WERI-Rb-1 (cell line): Measurements from ENCODE around the gene DNAAF5.
"Not testable (repeated sequence)": the region's sequence is repeated elsewhere in the genome, so short reads cannot be mapped to it uniquely, and the experiment has no call there.

Experiments
- DNase-seq: peaks from one replicate; pipeline ENCODE4 v3.0.0-alpha.2; 2020
- H3K27ac ChIP-seq: fragments of 250-450 bp; sonication (Bioruptor Pico); 2 replicates; pipeline ENCODE4 v1.5.1; 2020; ENCODE audit warnings: mild to moderate bottlenecking, moderate library complexity
- H3K27me3 ChIP-seq: fragments of 250-450 bp; sonication (Bioruptor Pico); 2 replicates; pipeline ENCODE4 v1.5.1; 2021; ENCODE audit warnings: mild to moderate bottlenecking, low read depth, moderate library complexity; ENCODE audit not compliant: insufficient read depth, severe bottlenecking
- H3K36me3 ChIP-seq: fragments of 250-450 bp; sonication (Bioruptor Pico); 2 replicates; pipeline ENCODE4 v1.5.1; 2020; ENCODE audit warnings: mild to moderate bottlenecking, moderate library complexity
- H3K4me3 ChIP-seq: 2 replicates; pipeline ENCODE4 v1.5.1; 2011; ENCODE audit warnings: low read depth, mild to moderate bottlenecking, control low read depth, low read length
- H3K9me3 ChIP-seq: fragments of 250-450 bp; sonication (Bioruptor Pico); 2 replicates; pipeline ENCODE4 v1.5.1; 2021; ENCODE audit warnings: mild to moderate bottlenecking, moderate library complexity; ENCODE audit not compliant: severe bottlenecking
- CTCF ChIP-seq: IDR thresholded peaks from 2 replicates; pipeline ENCODE4 v1.5.1; 2011; ENCODE audit warnings: low read depth, mild to moderate bottlenecking, control low read depth, inconsistent platforms, low read length

The DNAAF5 gene

DNA sequence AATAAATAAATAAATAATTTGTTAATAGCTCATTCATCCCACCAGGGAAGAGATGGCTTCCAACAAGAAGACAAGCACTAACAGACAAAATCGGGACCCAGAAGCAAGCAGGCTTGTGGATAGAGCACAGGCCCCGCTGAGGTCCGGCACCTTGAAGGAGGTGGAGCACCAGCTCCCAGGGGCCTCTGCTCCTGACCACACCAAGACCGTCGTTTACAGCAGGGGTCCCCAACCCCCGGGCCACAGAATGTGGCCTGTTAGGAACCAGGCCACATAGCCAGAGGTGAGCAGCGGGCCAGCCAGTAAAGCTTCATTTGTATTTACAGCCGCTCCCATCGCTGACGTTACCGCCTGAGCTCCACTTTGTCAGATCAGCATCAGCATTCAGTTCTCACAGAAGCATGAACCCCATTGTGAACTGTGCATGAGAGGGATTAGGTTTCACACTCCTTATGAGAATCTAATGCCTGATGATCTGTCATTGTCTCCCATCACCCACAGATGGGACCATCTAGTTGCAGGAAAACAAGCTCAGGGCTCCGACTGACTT lies 72.5 kb downstream of the DNAAF5 start:
- no peaks in the 10 kb centered on the region for H3K27me3 ChIP-seq
- DNase-seq, result no peak
- peaks cover 2% of the 10 kb centered on the region for H3K9me3 ChIP-seq
- H3K36me3 ChIP-seq, result no peaks in the 10 kb centered on the region
- no peak overlapping the region for H3K4me3 ChIP-seq
- H3K27ac ChIP-seq, result no peak overlapping the region
- no peak for TF ChIP-seq CTCF

GRCh38 chr7:800692-801091 lies 74.2 kb downstream of the DNAAF5 start:
- Histone ChIP-seq H3K4me3 (no peak overlapping the region), H3K27ac (no peak overlapping the region), H3K27me3 (no peaks in the 10 kb centered on the region), H3K9me3 (peaks cover 2% of the 10 kb centered on the region), H3K36me3 (no peaks in the 10 kb centered on the region)
- DNase-seq, result no peak
- no peak for TF ChIP-seq CTCF

- H3K27me3 ChIP-seq, H3K36me3 ChIP-seq, H3K4me3 ChIP-seq, H3K9me3 ChIP-seq, DNase-seq: not testable (repeated sequence)
- peak overlapping the region; percentile 56; the same call in 1 of the 2 replicates for H3K27ac ChIP-seq
These were observed 74.9 kb downstream of the DNAAF5 start for GRCh38 chr7:801351-801750.

DNA sequence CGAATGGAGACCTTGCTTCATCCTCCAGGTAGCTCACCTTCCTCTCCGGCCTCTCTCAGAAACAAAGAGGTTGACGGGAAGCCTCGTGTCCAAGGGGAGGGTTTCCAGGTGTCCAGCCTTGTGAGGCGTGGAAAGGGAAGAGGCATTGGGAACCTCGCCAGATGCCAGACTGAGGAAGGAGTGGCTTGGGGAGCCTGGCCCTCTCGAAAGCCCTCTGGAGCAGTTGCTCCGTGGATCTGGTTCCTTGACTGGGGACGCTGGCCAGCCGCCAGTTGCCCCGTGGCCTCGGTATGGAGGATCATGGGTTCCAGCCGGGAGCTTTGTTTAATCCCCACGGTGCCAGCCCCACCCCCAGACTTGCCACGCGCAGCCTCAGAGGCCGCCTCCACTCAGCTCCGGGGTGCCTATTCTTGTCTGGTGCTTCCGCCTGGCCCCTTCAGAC lies 75.5 kb downstream of the DNAAF5 start:
- H3K27ac ChIP-seq, result peak overlapping the region; percentile 56
- peak; percentile 65 for DNase-seq
- no peaks in the 10 kb centered on the region for H3K36me3 ChIP-seq
- no peaks in the 10 kb centered on the region for H3K27me3 ChIP-seq
- no peak for TF ChIP-seq CTCF
- no peak overlapping the region for H3K4me3 ChIP-seq
- H3K9me3 ChIP-seq, result peaks cover 2% of the 10 kb centered on the region

DNA sequence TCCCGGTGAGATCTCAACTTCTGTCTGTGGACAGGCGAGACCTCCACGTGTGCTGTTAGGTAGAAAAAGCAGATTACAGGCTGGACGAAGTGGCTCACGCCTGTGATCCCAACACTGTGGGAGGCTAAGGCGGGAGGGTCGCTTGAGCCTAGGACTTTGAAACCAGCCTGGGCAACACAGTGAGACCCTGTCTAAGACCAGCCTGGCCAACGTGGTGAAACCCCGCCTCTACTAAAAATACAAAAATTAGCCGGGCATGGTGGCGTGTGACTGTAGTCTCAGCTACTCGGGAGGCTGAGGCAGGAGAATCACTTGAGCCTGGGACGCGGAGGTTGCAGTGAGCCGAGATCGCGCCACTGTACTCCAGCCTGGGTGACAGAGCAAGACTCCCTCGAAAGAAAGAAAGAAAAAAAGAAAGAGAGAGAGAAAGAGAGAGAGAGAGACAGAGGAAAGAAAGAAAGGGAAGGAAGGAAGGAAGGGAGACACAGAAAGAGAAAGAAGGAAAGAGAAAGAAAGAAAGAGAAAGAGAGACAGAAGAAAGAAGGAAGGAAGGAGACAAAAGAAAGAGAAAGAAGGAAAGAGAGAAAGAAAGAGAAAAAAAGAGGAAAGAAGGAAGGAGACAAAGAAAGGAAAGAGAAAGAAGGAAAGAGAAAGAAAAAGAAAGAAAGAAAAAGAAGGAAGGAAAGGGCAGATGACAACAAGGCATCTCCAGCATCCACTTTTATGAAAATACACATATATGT lies 76.2 kb downstream of the DNAAF5 start:
- no peak for TF ChIP-seq CTCF
- Histone ChIP-seq H3K27ac (peak overlapping the region; percentile 34), H3K36me3 (no peaks in the 10 kb centered on the region), H3K27me3 (no peaks in the 10 kb centered on the region), H3K4me3 (no peak overlapping the region), H3K9me3 (peaks cover 2% of the 10 kb centered on the region)
- DNase-seq, result no peak

DNA sequence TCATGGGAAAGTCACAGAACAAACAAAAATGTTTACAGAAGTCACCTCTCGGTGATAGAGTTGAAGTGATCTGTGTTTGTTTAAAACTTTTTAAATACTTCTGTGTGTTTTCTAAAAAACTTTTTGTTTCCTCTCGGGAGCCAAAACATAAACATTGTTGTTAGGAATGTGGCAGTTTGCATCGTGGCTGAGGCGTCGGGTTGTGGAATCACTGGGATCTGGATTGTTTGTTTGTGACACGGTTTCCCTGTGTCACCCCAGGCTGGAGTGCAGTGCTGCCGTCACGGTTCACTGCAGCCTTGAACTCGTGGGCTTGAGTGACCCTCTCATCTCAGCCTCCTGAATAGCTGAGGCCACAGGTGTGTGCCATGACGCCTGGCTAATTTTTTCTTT lies 76.7 kb downstream of the DNAAF5 start:
- H3K27ac ChIP-seq, result no peak overlapping the region
- H3K4me3 ChIP-seq, result no peak overlapping the region
- no peak for TF ChIP-seq CTCF
- DNase-seq, result no peak
- no peaks in the 10 kb centered on the region for H3K27me3 ChIP-seq
- H3K36me3 ChIP-seq, result no peaks in the 10 kb centered on the region
- H3K9me3 ChIP-seq, result peaks cover 4% of the 10 kb centered on the region

GRCh38 chr7:803796-804195 lies 77.3 kb downstream of the DNAAF5 start:
- not testable (repeated sequence) for DNase-seq, H3K27ac ChIP-seq, H3K36me3 ChIP-seq, H3K27me3 ChIP-seq, H3K4me3 ChIP-seq, H3K9me3 ChIP-seq
